Right lobe of liver (tissue), 4 donors: ENCODE results near the gene ACOT7.

Experiments
- CTCF ChIP-seq, 4 donors: fragments of 200-600 bp in 3 of 4; fragments of 450-650 bp in 1 of 4; IDR thresholded peaks; one replicate each; pipeline versions ENCODE4 v1.5.1 to v1.8.0; 2016 to 2022; ENCODE audit warnings: antibody characterized with exemption in 4 of 4, mild to moderate bottlenecking in 2 of 4
- POLR2A ChIP-seq: fragments of 450-650 bp; IDR thresholded peaks from one replicate; pipeline ENCODE4 v1.6.1; 2017; ENCODE audit warnings: antibody characterized with exemption, mild to moderate bottlenecking
- donor health status: DM: no; HTN: no; CAD: no.
- donor health status: DM: no; HTN: no; CAD: no.
- donor health status: DM: no; HTN: yes; CAD: no.

DNA sequence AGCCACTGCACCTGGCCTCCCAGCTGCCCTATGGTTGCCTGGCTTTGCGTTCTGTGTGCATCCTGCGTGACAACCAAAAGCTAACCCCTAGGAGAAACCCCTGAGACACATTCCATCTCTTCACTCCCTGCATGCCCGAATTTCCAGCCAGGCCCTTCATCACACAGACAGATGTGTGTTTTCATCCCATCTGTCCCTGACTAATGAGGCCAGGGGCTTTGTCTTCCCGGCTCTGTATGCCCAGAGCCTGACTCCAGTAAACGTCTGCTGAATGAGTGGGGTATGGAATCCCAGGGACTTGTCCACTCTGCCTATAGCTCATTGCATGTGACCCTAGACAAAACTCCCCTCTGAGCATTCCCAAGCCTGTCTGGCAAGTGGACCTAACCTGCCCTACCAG lies 40.6 kb upstream of the ACOT7 start:
- TF ChIP-seq CTCF (IDR thresholded peaks at IDR 0.05): no peak
- no peak for TF ChIP-seq POLR2A
